SIG-M5 (cell line): ENCODE results near the gene CDC42BPB.

Experiments used
- DNase-seq: peaks from one replicate; lab custom pipeline; 2025; lab: John Stamatoyannopoulos, UW

CDC42BPB gene, protein sequence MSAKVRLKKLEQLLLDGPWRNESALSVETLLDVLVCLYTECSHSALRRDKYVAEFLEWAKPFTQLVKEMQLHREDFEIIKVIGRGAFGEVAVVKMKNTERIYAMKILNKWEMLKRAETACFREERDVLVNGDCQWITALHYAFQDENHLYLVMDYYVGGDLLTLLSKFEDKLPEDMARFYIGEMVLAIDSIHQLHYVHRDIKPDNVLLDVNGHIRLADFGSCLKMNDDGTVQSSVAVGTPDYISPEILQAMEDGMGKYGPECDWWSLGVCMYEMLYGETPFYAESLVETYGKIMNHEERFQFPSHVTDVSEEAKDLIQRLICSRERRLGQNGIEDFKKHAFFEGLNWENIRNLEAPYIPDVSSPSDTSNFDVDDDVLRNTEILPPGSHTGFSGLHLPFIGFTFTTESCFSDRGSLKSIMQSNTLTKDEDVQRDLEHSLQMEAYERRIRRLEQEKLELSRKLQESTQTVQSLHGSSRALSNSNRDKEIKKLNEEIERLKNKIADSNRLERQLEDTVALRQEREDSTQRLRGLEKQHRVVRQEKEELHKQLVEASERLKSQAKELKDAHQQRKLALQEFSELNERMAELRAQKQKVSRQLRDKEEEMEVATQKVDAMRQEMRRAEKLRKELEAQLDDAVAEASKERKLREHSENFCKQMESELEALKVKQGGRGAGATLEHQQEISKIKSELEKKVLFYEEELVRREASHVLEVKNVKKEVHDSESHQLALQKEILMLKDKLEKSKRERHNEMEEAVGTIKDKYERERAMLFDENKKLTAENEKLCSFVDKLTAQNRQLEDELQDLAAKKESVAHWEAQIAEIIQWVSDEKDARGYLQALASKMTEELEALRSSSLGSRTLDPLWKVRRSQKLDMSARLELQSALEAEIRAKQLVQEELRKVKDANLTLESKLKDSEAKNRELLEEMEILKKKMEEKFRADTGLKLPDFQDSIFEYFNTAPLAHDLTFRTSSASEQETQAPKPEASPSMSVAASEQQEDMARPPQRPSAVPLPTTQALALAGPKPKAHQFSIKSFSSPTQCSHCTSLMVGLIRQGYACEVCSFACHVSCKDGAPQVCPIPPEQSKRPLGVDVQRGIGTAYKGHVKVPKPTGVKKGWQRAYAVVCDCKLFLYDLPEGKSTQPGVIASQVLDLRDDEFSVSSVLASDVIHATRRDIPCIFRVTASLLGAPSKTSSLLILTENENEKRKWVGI (N-terminal part only)

DNA sequence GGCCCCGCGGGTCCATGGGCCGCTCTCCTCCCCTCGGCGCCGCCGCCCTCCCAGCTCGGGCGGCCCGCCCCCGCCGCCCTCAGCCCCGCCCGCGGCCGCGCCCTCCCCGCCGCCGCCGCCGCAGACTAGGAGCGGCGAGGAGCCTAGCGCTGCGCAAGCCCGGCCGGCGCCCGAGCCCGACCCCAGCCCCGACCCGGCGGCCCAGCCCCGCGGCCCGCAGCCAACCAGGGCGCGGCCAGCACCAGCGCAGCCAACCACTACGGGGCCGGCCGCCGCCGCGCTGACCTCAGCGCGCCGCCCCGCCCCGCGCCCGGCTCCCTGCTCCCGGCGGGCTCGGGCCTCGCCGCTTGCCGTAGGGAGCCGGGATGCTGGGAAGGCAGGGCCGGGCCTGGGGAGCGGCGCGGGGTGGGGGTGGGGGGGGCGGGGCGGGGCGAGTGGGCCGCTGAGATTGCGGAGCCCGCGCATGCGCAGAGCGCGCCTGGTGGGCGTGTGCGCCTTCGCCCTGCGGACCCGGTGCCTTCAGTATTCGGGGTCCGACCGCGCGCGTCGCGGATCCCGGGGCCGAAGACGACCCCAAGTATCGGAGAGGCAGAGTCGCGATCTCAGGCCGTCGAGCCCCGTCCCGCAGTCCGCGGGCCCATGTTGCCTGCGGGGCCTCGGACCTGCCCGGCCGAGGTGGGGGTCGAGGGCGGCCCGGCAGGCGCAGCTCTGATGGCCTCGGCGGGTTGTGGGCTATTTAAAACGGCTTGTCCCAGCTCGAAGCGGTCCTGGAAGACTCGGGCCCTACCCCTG, at the start of gene CDC42BPB:
TSS of gene CDC42BPB (minus strand) at position 178 of the 792 bp plus-strand sequence. CDS start 376 bp downstream, outside the sequence.
- DNase-seq, result no peak

DNA sequence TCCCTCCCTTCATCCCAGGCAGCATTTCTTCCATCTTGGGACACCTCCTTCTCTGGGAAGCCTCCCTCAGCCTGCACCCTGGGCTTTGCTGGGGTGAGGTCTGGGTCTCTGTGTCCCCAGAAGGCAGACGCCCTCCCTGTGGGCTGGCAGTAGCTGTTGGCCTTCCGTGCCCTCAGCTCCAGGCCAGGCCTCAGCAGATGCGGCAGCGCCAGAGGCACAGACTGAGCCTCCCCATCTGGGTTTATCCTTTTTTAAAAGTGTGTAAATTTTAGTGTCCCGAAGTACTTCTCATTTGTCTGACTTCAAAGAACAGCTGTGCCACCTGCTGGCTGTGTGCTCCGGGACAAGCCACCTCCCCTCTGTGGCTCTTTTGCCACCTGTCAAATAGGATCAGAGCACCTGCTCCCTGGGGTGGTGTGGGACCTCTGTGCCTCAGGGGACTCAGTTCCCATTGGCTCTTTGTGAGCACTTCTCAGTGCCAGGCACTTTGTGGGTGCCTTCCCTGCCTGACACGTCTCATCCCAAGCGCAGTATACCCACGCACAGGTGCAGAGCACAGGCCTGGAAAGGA, 48.3 kb upstream of the CDC42BPB start:
- no peak for DNase-seq

DNA sequence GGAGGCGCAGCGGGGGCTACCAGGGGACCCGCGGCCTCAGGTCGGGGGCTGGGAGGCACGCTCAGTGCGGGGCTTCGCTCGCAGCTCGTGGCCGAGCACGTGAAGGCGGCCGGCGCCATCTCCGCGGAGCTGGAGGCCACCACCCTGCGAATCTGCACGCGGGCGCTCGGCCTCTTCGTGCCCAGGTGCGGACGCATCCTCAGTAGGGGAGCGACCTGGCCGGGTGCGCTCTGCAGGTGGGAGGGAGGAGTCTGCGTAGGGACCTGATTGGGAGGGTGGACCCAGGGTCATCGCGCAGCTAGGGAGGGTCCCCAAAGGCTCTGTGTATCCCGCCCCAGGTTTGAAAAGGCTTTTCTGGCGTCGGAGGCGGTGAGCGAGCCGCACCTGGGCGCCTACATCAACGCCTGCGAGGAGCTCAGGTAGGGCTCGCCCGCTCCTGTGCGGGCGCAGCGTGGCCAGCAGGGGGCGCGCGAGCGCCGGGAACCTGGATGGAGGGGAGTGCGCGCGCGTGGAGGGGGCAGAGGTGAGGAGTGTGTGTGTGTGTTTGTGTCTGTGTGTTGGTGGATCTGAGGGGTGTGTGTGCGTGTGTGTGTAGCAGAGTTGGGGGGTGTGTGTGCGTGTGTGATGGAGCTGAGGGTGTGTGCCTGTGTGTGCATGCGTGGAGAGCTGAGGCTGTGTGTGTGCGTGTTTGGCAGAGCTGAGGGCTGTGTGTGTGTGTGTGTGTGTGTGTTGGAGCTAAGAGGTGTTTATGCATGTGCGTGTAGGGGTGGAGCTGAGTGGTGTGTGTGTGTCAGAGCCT, 47.5 kb upstream of the CDC42BPB start:
- DNase-seq, result no peak

- no peak for DNase-seq
These were observed 47.0 kb upstream of the CDC42BPB start for GRCh38 chr14:103104389-103104653.

GRCh38 chr14:103103461-103104388, 46.4 kb upstream of the CDC42BPB start:
- DNase-seq, result no peak

DNA sequence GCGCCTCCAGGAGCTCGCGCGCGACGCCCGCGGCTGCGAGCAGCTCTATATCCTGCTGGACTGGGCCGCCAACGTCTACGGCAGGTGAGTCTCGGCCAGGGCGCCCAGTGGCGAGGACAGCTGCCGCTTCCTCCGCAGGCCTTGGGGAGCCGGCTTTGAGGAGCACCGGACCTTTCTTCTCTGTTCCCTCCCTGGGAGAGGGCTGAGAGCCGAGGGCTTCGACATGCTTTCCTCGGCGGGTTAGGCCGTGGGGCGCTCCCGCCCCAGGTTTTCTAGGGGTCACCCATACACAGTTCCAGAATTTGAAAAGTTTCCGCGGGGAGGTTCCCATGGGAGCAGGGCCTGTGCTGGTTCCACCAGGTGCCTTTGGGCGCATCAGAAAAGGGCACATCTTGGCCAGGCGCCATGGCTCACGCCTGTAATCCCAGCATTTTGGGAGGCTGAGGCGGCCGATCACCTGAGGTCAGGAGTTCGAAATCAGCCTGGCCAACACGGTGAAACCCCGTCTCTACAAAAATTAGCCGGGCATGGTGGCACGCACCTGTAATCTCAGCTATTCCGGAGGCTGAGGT, 45.4 kb upstream of the CDC42BPB start:
- DNase-seq, result no peak

DNA sequence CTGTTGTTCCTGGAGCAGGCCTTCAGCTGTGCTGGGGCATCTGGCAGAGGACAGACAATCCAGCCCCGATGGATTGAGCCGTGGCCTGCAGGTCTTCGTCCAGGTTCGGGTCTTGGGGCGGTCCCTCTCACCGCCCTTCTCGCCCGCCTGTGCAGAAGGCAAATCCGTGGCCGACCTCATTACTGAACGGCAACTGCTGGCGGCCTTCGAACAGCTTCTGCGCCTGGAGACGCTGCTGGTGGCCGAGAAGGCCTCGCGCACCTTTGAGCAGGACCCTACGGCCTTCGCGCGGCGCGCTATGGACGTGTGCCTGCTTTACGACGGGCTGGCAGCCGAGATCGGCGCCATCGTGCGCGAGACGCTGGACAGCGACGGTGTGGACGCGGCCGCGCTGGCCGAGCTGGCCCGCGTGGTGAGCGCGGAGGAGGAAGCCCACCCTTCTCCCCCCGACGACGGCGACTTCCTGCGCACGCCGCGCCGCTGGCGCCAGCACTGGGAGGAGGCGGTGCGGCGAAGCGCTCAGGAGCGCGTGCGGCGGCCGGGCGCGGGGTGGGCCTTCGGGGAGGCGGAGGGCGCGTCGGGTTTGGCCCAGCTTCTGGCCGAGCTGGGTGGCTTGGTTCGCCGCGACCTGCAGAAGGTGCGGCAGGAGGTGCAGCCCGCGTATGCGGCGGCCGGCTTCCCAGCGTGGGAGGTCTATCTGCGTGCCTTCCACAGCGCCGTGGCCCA, 44.8 kb upstream of the CDC42BPB start:
- no peak for DNase-seq

DNA sequence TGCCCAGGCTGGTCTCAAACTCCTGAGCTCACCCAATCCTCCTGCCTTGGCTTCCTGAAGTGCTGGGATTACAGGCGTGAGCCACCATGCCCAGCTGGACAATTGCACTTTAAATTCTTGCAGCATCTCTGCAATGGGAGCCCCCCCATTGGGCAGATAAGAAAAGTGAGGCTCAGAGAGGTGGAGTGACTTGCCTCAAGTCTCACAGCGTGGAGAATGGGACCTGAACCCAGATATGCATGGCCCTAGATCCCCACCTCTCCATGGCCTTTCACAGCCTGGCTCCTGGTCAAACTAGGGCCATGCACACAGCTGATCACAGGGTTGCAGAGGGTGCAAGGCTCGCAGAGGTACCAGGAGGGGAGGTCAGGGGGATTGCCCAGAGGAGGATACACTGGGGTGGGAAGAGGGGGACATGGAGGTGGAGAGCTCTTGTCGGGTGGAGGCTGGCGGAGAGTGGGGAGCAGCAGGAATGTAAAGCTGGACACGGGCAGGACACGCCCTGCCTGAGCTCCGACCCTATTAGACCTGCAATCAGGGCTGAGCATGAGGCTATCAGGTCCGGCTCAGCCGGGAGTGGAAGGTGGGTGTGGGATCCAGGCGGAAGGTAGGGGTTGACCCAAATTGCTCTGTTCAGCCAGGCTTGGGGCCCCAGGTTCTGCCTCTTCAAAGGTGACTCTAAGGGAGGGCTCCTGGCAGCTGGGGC, 44.1 kb upstream of the CDC42BPB start:
- no peak for DNase-seq

GRCh38 chr14:103100281-103101121, 43.2 kb upstream of the CDC42BPB start:
- no peak for DNase-seq

GRCh38 chr14:103099733-103100280, 42.5 kb upstream of the CDC42BPB start:
- DNase-seq, result no peak

GRCh38 chr14:103099081-103099732, 41.9 kb upstream of the CDC42BPB start:
- DNase-seq, result no peak

DNA sequence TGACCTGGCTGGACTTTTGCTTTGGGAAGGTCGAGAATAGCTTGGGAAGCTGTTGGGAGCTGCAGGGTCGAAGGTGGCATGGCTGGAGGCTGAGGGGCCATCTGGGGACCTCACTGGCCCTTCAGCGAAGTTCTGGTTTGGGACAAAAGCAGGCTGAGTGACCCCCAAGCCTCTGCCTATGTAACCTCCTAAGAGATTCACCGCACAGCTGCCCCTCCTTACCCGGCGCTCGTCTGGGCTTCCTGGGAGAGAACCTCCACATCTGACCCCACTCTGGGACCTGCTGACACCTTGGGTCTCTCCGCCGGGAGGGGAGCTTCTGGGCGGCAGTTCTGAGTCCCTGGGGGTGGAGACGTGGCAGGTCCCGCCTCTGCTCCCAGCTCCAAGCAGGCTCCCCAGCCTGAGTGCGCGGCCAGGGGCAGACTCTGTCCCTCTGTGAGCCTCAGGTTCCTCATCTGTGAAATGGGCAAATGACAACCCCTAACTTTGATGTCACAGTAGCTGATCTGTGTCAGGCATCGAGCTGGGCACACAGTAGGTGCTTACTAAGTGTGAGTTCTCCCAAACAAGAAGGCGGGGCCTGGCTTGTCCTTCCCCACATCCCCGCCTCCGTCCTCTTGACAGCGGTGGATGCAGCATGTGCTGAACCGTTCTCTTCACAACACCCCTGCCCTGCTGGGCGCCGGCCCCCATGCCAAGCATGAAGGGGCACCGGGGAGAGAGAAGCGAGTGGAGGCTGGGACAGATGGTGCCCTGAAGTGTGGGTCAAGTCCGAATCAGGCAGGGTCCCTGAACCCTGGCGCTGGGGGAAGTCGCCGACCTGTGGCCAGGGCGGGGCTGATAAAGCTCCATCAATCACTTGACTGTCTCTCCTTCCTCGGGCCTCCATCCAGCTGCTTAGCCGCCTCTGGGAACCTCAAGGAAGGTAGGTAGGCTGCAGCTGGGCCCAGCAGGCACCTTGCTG, 40.9 kb upstream of the CDC42BPB start:
- no peak for DNase-seq

DNA sequence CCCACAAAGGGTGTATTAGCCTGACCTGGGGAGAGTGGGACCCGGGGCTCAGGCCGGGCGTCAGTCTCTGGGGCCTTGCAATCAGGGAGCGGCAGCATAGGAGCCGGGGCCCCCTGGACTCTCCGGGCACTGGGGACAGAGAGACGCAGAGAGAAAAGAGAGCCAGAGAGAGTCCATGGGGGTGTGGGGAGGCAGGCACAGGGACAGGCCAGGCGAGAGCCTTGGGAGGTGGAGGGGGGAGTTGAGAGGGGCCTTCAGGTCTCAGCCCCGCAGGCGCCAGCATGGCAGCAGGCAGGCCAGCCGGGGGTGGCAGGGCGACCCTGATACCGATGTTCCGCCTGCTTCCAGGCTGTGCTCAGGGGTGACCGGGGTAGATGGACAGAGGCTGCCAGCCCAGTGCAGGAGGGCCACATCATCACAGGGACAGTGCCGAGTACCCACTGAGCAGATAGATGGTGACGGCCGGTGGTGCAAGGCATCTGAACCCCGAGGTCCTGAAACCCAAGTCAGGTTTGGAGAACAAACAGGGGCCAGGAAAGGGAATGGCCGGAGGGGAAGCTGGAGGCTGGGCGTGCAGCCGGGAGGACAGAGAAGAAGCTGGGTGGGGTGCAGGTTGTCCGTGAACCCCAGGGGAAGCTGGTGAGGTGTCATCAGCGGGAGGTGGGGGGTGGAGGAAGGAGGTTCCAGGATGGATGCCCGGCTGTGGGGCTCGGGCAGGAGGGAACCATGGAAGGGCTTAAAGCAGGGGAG, 40.1 kb upstream of the CDC42BPB start:
- no peak for DNase-seq

- no peak for DNase-seq
These were observed 39.0 kb upstream of the CDC42BPB start for GRCh38 chr14:103096387-103096786.
